Gastroesophageal sphincter (tissue), 4 donors: ENCODE measurements around the gene ANKRD13C. TPM values are rescaled to one million over a fixed set of nuclear protein-coding genes. Genes with fewer than 3 reads are reported as not detected.
"Not testable (repeated sequence)": the region's sequence is repeated elsewhere in the genome, so short reads cannot be mapped to it uniquely, and the experiment has no call there.

Experiments
- ATAC-seq: fragments of 150-250 bp; one replicate; pipeline ENCODE4 v1.9.1; 2016; ENCODE audit warnings: mild to moderate bottlenecking, moderate library complexity
- H3K27ac ChIP-seq, 4 donors: fragments of 200-600 bp; sonication (generic) in 3 of 4; 1 replicate in 3 of 4; 2 replicates in 1 of 4; pipeline ENCODE4 v1.5.1; 2016 to 2019
- H3K27me3 ChIP-seq: fragments of 200-600 bp; sonication (generic); one replicate; pipeline ENCODE4 v1.5.1; 2019
- H3K36me3 ChIP-seq, 2 donors: fragments of 200-600 bp; sonication (generic); one replicate each; pipeline ENCODE4 v1.5.1; 2019; ENCODE audit warnings: control low read depth in 1 of 2
- H3K4me1 ChIP-seq, 3 donors: fragments of 200-600 bp; sonication (generic); 1 replicate in 2 of 3; 2 replicates in 1 of 3; pipeline ENCODE4 v1.5.1; 2016 to 2019; ENCODE audit warnings: control low read depth in 2 of 3
- H3K4me3 ChIP-seq, 2 donors: fragments of 200-600 bp; sonication (generic); one replicate each; pipeline ENCODE4 v1.5.1; 2019; ENCODE audit warnings: mild to moderate bottlenecking in 1 of 2, moderate library complexity in 1 of 2
- H3K9me3 ChIP-seq, 3 donors: fragments of 200-600 bp; sonication (generic); one replicate each; pipeline ENCODE4 v1.5.1; 2017 to 2019; ENCODE audit warnings: control low read depth in 2 of 3
- CTCF ChIP-seq, 4 experiments: fragments of 200-600 bp in 2 of 4; fragments of 450-650 bp in 2 of 4; sonication (generic) in 1 of 4; IDR thresholded peaks; one replicate each; pipeline ENCODE4 v1.5.1; 2017 to 2019; ENCODE audit warnings: antibody characterized with exemption in 4 of 4, mild to moderate bottlenecking in 2 of 4, moderate library complexity in 2 of 4
- EP300 ChIP-seq: sonication (generic); formaldehyde crosslinking; IDR thresholded peaks from one replicate; pipeline ENCODE4 v1.6.1; 2017; ENCODE audit warnings: antibody characterized with exemption, mild to moderate bottlenecking
- POLR2A ChIP-seq, 2 donors: fragments of 450-650 bp; IDR thresholded peaks; one replicate each; pipeline ENCODE4 v1.6.1; 2017; ENCODE audit warnings: antibody characterized with exemption in 2 of 2, mild to moderate bottlenecking in 2 of 2, moderate library complexity in 1 of 2
- POLR2AphosphoS5 ChIP-seq: sonication (generic); formaldehyde crosslinking; IDR thresholded peaks from one replicate; pipeline ENCODE4 v1.6.1; 2017; ENCODE audit warnings: antibody characterized with exemption
- WGBS, 2 donors: methylation state at CpG; one replicate each; pipeline ENCODE4 v1.1.5; 2018; ENCODE audit warnings: low coverage in 1 of 2; 5-methylcytosine and 5-hydroxymethylcytosine counted together
- total RNA-seq, 4 donors: library from RNA; depleted of rRNA; stranded (reverse); fragments of >200 nt; gene quantifications; one replicate each; pipeline ENCODE4 v1.1.0, GENCODE V29; 2016

The ANKRD13C gene
- total RNA-seq, 4 donors from 2014 or later: 20.5 to 37.5 (median 26.5) TPM

- ATAC-seq: no peak
- TF ChIP-seq EP300 (no peak), CTCF (IDR thresholded peaks at IDR 0.05) (no peak), POLR2A (IDR thresholded peaks at IDR 0.05) (no peak), POLR2AphosphoS5 (no peak)
- 87 to 100% methylated on average over 1 to 4 of the region's 6 CpGs for WGBS, 2 donors
- Histone ChIP-seq H3K27me3 (no peaks in the 10 kb centered on the region), H3K36me3 (no peaks in the 10 kb centered on the region), H3K27ac (no peak overlapping the region), H3K4me3 (no peak overlapping the region), H3K9me3 (no peaks in the 10 kb centered on the region), H3K4me1 (no peaks in the 10 kb centered on the region)
Observed at GRCh38 chr1:70385477-70385876, 31.0 kb upstream of the ANKRD13C start.

GRCh38 chr1:70384542-70384941, 30.0 kb upstream of the ANKRD13C start:
- no peak for ATAC-seq
- Histone ChIP-seq H3K27me3 (no peaks in the 10 kb centered on the region), H3K4me3 (no peak overlapping the region), H3K4me1 (no peaks in the 10 kb centered on the region), H3K27ac (no peak overlapping the region), H3K9me3 (no peaks in the 10 kb centered on the region), H3K36me3 (no peaks in the 10 kb centered on the region)
- no peak for TF ChIP-seq POLR2AphosphoS5
- TF ChIP-seq CTCF (IDR thresholded peaks at IDR 0.05): no peak
- TF ChIP-seq EP300: no peak
- no peak for TF ChIP-seq POLR2A (IDR thresholded peaks at IDR 0.05)
- WGBS, 2 donors: 90 to 92% methylated on average over 2 of the region's 2 CpGs

- 76 to 86% methylated on average over 1 to 3 of the region's 3 CpGs for WGBS, 2 donors
- H3K9me3 ChIP-seq: no peaks in the 10 kb centered on the region
- ATAC-seq: no peak
Observed at GRCh38 chr1:70383483-70383882, 29.0 kb upstream of the ANKRD13C start.

GRCh38 chr1:70382682-70383081, 28.2 kb upstream of the ANKRD13C start:
- no peak for ATAC-seq
- no peaks in the 10 kb centered on the region for H3K27me3 ChIP-seq
- TF ChIP-seq CTCF (IDR thresholded peaks at IDR 0.05): no peak
- no peak for TF ChIP-seq POLR2AphosphoS5
- TF ChIP-seq POLR2A (IDR thresholded peaks at IDR 0.05): no peak
- no peak for TF ChIP-seq EP300
- H3K4me3 ChIP-seq: no peak overlapping the region
- H3K4me1 ChIP-seq: no peaks in the 10 kb centered on the region
- no peak overlapping the region for H3K27ac ChIP-seq
- no peaks in the 10 kb centered on the region for H3K9me3 ChIP-seq
- no peaks in the 10 kb centered on the region for H3K36me3 ChIP-seq

More at GRCh38 chr1:70383483-70383882, 29.0 kb upstream of the ANKRD13C start:
- no peaks in the 10 kb centered on the region for H3K36me3 ChIP-seq
- TF ChIP-seq POLR2A (IDR thresholded peaks at IDR 0.05) (no peak), CTCF (IDR thresholded peaks at IDR 0.05) (no peak), EP300 (no peak), POLR2AphosphoS5 (no peak)
- H3K4me3 ChIP-seq: no peak overlapping the region
- no peak overlapping the region for H3K27ac ChIP-seq
- no peaks in the 10 kb centered on the region for H3K4me1 ChIP-seq
- H3K27me3 ChIP-seq: no peaks in the 10 kb centered on the region

- peaks cover 0 to 8% of the 10 kb centered on the region in 2 donors for H3K36me3 ChIP-seq
- H3K4me3 ChIP-seq: no peak overlapping the region
- 70 to 83% methylated on average over 4 to 6 of the region's 6 CpGs for WGBS, 2 donors
- no peak for TF ChIP-seq EP300
- TF ChIP-seq POLR2AphosphoS5: no peak
- no peaks in the 10 kb centered on the region for H3K4me1 ChIP-seq
- no peaks in the 10 kb centered on the region for H3K27me3 ChIP-seq
- no peaks in the 10 kb centered on the region for H3K9me3 ChIP-seq
- ATAC-seq: no peak
- H3K27ac ChIP-seq: no peak overlapping the region
Observed at GRCh38 chr1:70376196-70376595, 21.7 kb upstream of the ANKRD13C start.

GRCh38 chr1:70373580-70373979, 19.1 kb upstream of the ANKRD13C start:
- H3K27ac ChIP-seq, H3K9me3 ChIP-seq, ATAC-seq, H3K27me3 ChIP-seq, H3K4me3 ChIP-seq, H3K4me1 ChIP-seq: not testable (repeated sequence)
- WGBS, 2 donors: 77 to 80% methylated on average over 2 of the region's 2 CpGs
- peaks cover 0 to 24% of the 10 kb centered on the region in 2 donors for H3K36me3 ChIP-seq
